Fibroblast of lung (primary cell): ENCODE data around the gene UBE2E2. TPM values are rescaled to one million over a fixed set of nuclear protein-coding genes. Genes with fewer than 3 reads are reported as not detected.

Source experiments
- DNase-seq, 2 donors: peaks; one replicate each; pipeline versions ENCODE4 v3.0.0 to v3.0.0-alpha.2; 2010; ENCODE audit warnings: low read depth in 2 of 2
- H2AFZ ChIP-seq: 2 replicates; pipeline ENCODE4 v1.5.1; 2012; ENCODE audit warnings: low read length, control low read depth, inconsistent platforms
- H3K27ac ChIP-seq: 2 replicates; pipeline ENCODE4 v1.5.1; 2011; ENCODE audit warnings: low read length, control low read depth; ENCODE audit not compliant: insufficient read depth
- H3K27me3 ChIP-seq: 2 replicates; pipeline ENCODE4 v1.5.1; 2011; ENCODE audit warnings: mild to moderate bottlenecking, low read length; ENCODE audit not compliant: control insufficient read depth, insufficient read depth
- H3K36me3 ChIP-seq: 2 replicates; pipeline ENCODE4 v1.5.1; 2011; ENCODE audit warnings: low read length; ENCODE audit not compliant: control insufficient read depth, insufficient read depth
- H3K4me1 ChIP-seq: 2 replicates; pipeline ENCODE4 v1.5.1; 2011; ENCODE audit warnings: low read length; ENCODE audit not compliant: control insufficient read depth, insufficient read depth; ENCODE audit errors: extremely low read depth
- H3K4me2 ChIP-seq: 2 replicates; pipeline ENCODE4 v1.5.1; 2011; ENCODE audit warnings: low read length, control low read depth; ENCODE audit not compliant: insufficient read depth; ENCODE audit errors: extremely low read depth
- H3K4me3 ChIP-seq, 4 experiments: fragments of 200-600 bp in 1 of 4; sonication (generic) in 1 of 4; replicated peaks in 1 of 4; 2 replicates each; pipeline ENCODE4 v1.5.1; 2011 to 2016; ENCODE audit warnings: low read length in 4 of 4, low read depth in 3 of 4, mild to moderate bottlenecking in 3 of 4, control low read depth in 2 of 4, inconsistent platforms in 1 of 4, mixed read lengths in 1 of 4; ENCODE audit not compliant: insufficient read depth in 1 of 4; ENCODE audit errors: control extremely low read depth in 1 of 4
- H3K79me2 ChIP-seq: 2 replicates; pipeline ENCODE4 v1.5.1; 2012; ENCODE audit warnings: mild to moderate bottlenecking, low read length, inconsistent platforms; ENCODE audit not compliant: control insufficient read depth, insufficient read depth
- H3K9ac ChIP-seq: 2 replicates; pipeline ENCODE4 v1.5.1; 2011; ENCODE audit warnings: mild to moderate bottlenecking, low read length, control low read depth; ENCODE audit not compliant: insufficient read depth
- H3K9me3 ChIP-seq: 2 replicates; pipeline ENCODE4 v1.5.1; 2012; ENCODE audit warnings: low read depth, low read length; ENCODE audit not compliant: control insufficient read depth, insufficient read depth
- H4K20me1 ChIP-seq: 2 replicates; pipeline ENCODE4 v1.5.1; 2011; ENCODE audit warnings: low read length; ENCODE audit not compliant: control insufficient read depth, insufficient read depth; ENCODE audit errors: extremely low read depth
- EZH2 ChIP-seq: IDR thresholded peaks from 2 replicates; pipeline ENCODE4 v1.5.1; 2012; ENCODE audit warnings: low read length, control low read depth, mild to moderate bottlenecking; ENCODE audit errors: missing control alignments
- polyA plus RNA-seq, 2 donors: library from polyadenylated mRNA; depleted of rRNA in 1 of 2; stranded (reverse) in 1 of 2; unstranded in 1 of 2; fragments of >200 nt; gene quantifications; 2 replicates each; pipeline ENCODE4 v1.2.1, GENCODE V29; 2011 to 2012; ENCODE audit warnings: missing spikeins in 1 of 2
- total RNA-seq: library from RNA; depleted of rRNA; stranded (reverse); fragments of >200 nt; gene quantifications from 2 replicates; pipeline ENCODE4 v1.2.1, GENCODE V29; 2014
- TF ChIP-seq, protein P1 (sequence below), 2 donors: IDR thresholded peaks in 1 of 2; conservative IDR thresholded peaks in 1 of 2; 1 replicate in 1 of 2; 2 replicates in 1 of 2; pipeline ENCODE4 v1.5.1; 2011 to 2012; ENCODE audit warnings: low read length in 2 of 2, control low read depth in 1 of 2, inconsistent platforms in 1 of 2, low read depth in 1 of 2, mild to moderate bottlenecking in 1 of 2

UBE2E2 gene
- total and polyA plus RNA-seq, 2 donors (not counting 1 experiment from before 2014, with no cell fraction given), result 79.8 to 127 TPM

GRCh38 chr3:23236890-23237289 lies 33.8 kb downstream of the UBE2E2 start:
- TF ChIP-seq EZH2, result no peak
- TF ChIP-seq, protein P1, sequence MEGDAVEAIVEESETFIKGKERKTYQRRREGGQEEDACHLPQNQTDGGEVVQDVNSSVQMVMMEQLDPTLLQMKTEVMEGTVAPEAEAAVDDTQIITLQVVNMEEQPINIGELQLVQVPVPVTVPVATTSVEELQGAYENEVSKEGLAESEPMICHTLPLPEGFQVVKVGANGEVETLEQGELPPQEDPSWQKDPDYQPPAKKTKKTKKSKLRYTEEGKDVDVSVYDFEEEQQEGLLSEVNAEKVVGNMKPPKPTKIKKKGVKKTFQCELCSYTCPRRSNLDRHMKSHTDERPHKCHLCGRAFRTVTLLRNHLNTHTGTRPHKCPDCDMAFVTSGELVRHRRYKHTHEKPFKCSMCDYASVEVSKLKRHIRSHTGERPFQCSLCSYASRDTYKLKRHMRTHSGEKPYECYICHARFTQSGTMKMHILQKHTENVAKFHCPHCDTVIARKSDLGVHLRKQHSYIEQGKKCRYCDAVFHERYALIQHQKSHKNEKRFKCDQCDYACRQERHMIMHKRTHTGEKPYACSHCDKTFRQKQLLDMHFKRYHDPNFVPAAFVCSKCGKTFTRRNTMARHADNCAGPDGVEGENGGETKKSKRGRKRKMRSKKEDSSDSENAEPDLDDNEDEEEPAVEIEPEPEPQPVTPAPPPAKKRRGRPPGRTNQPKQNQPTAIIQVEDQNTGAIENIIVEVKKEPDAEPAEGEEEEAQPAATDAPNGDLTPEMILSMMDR (conservative IDR thresholded peaks at IDR 0.05 in 1 of 2, IDR thresholded peaks at IDR 0.05 in 1 of 2; ENCODE audit: low read depth in 1 of 2, low read length in 2 of 2), result no peak
- no peak overlapping the region for H3K4me3 ChIP-seq
- no peak overlapping the region for H3K9ac ChIP-seq
- no peaks in the 10 kb centered on the region for H3K4me1 ChIP-seq
- peaks cover 22% of the 10 kb centered on the region for H3K79me2 ChIP-seq
- H2AFZ ChIP-seq, result no peak overlapping the region
- no peaks in the 10 kb centered on the region for H3K36me3 ChIP-seq
- no peaks in the 10 kb centered on the region for H3K27me3 ChIP-seq
- no peak for DNase-seq
- H3K4me2 ChIP-seq, result no peak overlapping the region
- peaks cover 3% of the 10 kb centered on the region for H4K20me1 ChIP-seq
- no peak overlapping the region for H3K27ac ChIP-seq
- H3K9me3 ChIP-seq, result no peaks in the 10 kb centered on the region

DNA sequence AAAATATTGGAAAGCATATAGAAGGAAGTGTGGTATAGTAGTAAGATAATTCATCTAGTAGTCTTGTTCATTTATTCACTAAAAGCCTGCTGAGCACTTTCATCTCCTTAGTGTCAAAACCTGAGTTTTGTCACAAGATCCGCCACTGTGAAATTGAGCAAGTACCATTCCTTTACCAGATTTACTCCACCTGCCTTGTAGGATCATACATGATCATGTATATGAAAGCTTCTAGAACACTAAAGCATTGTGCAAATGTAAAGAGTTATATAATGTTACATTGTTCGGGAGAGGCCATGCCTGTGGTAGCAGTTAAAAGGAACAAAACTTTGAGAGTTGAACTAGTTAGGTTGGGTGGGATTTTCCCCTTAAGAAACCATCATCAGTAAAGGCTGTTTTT lies 35.0 kb downstream of the UBE2E2 start:
- Histone ChIP-seq H4K20me1 (peaks cover 3% of the 10 kb centered on the region), H3K9me3 (no peaks in the 10 kb centered on the region), H2AFZ (no peak overlapping the region), H3K4me3 (no peak overlapping the region), H3K79me2 (peaks cover 21% of the 10 kb centered on the region), H3K27me3 (no peaks in the 10 kb centered on the region), H3K4me1 (no peaks in the 10 kb centered on the region), H3K9ac (no peak overlapping the region), H3K4me2 (no peak overlapping the region), H3K27ac (no peak overlapping the region), H3K36me3 (no peaks in the 10 kb centered on the region)
- no peak for DNase-seq
- TF ChIP-seq, protein P1 (conservative IDR thresholded peaks at IDR 0.05 in 1 of 2, IDR thresholded peaks at IDR 0.05 in 1 of 2; ENCODE audit: low read depth in 1 of 2, low read length in 2 of 2), result no peak
- no peak for TF ChIP-seq EZH2

DNA sequence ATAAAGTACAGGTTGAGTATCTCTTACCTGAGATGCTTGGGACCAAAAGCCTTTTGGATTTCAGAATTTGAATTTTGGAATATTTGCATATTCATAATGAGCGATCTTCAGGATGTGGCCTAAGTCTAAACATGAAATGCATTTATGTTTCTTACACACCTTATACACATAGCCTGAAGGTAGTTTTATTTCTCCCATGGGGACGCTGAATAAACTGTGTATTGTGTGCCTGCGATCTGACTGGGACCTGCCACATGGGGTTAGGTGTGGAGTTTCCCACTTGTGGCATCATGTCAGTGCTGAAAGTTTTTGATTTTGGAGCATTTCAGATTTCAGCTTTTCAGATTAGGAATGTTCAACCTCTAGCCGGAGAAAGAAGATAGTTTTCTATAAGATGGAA lies 35.5 kb downstream of the UBE2E2 start:
- Histone ChIP-seq H3K79me2 (peaks cover 21% of the 10 kb centered on the region), H3K36me3 (no peaks in the 10 kb centered on the region), H4K20me1 (peaks cover 3% of the 10 kb centered on the region), H3K27me3 (no peaks in the 10 kb centered on the region), H3K27ac (no peak overlapping the region), H3K9me3 (no peaks in the 10 kb centered on the region), H3K4me3 (no peak overlapping the region), H2AFZ (no peak overlapping the region), H3K9ac (no peak overlapping the region), H3K4me2 (no peak overlapping the region), H3K4me1 (no peaks in the 10 kb centered on the region)
- DNase-seq, result no peak
- TF ChIP-seq, protein P1 (conservative IDR thresholded peaks at IDR 0.05 in 1 of 2, IDR thresholded peaks at IDR 0.05 in 1 of 2; ENCODE audit: low read depth in 1 of 2, low read length in 2 of 2), result no peak
- no peak for TF ChIP-seq EZH2
